CD4-positive, alpha-beta T cell treated with Interleukin-6 for 4 hours (primary cell): ENCODE results near the gene SPAG8.

ENCODE experiments used
- DNase-seq: peaks from one replicate; pipeline ENCODE4 v3.0.0-alpha.2; 2020; ENCODE audit warnings: mixed read lengths

SPAG8 gene

GRCh38 chr9:35771534-35771933 is 40.5 kb downstream of the SPAG8 start:
- DNase-seq, result no peak

- no peak for DNase-seq
These were observed 41.0 kb downstream of the SPAG8 start for GRCh38 chr9:35771075-35771433.

DNA sequence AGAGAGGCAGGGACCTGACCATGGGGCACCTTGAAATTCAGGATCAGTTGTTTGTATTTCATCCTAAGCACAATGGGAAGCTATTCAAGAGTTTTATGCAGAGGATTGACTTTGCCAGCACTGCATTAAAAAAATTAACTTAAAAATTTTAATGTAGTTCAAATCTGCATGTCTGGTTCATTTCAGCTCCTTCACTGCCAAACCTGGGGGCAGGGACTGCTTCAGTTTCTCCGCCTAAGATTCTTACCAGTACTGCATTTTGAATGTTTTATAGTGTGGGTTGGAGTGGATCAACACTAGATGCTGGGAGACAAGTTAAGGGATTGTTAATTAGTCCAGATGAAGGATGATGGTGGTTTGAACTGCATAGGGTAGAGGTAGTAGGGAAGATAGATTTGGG is 42.3 kb downstream of the SPAG8 start:
- no peak for DNase-seq

GRCh38 chr9:35767458-35767857 is 44.6 kb downstream of the SPAG8 start:
- no peak for DNase-seq

GRCh38 chr9:35766997-35767396 is 45.1 kb downstream of the SPAG8 start:
- no peak for DNase-seq

- no peak for DNase-seq
These were observed 48.3 kb downstream of the SPAG8 start for GRCh38 chr9:35763803-35764202.

DNA sequence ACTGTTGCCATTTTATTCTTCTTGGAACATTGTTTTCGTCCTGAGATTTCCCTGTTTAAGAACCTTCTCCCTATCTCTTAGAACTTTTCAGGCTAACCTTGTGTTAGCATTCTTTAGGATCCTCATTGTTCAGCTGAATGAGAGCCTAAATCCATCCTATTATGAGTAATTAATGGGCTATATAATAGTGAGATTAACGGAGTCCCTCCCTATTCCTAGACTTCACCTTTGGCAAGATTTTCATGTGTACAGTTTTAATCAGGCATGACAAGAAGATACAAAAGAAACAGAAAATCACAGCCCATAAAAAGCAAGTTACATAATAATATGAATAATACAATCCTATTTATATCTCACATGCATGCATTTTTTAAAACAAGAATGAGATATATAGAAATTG is 48.9 kb downstream of the SPAG8 start:
- DNase-seq, result no peak

GRCh38 chr9:35760651-35761050 is 51.4 kb downstream of the SPAG8 start:
- no peak for DNase-seq

GRCh38 chr9:35759795-35760194 is 52.3 kb downstream of the SPAG8 start:
- DNase-seq, result no peak
